ENCODE measurements around the gene SERGEF. TPM values are rescaled to one million over a fixed set of nuclear protein-coding genes. Genes with fewer than 3 reads are reported as not detected.

SERGEF gene
- total and polyA plus RNA-seq, 10 of the 15 experiments (the other 5 are each of a cell fraction or from before 2014, with no cell fraction given) = 14.6 to 27.8 (median 22.4) TPM

- TF ChIP-seq EGR1 (IDR thresholded peaks at IDR 0.05; ENCODE audit: borderline replicate concordance in 1 of 2, low read depth in 2 of 2, low read length in 2 of 2) = no peak
- no peak for TF ChIP-seq NKRF (conservative IDR thresholded peaks at IDR 0.05)
- no peak for TF ChIP-seq TCF12 (IDR thresholded peaks at IDR 0.05; ENCODE audit: low read depth, low read length)
- TF ChIP-seq POU2F2 (IDR thresholded peaks at IDR 0.05; ENCODE audit: borderline replicate concordance, low read depth, low read length) = no peak
Observed at GRCh38 chr11:17774232-17775034, 238.4 kb downstream of the SERGEF start (continued).

- H3K9me3 ChIP-seq (replicated peaks; ENCODE audit: control insufficient read depth, insufficient read depth, low read length) = no peaks in the 10 kb centered on the region
- H3K27me3 ChIP-seq (replicated peaks in 1 of 2; ENCODE audit: control insufficient read depth in 2 of 2, insufficient read depth in 2 of 2, low read length in 1 of 2) = no peaks in the 10 kb centered on the region
- ChIA-PET RAD21 (ENCODE audit: unreplicated experiment) (no interaction called here), POLR2A (no interaction called here), SMC1A (ENCODE audit: uncharacterized antibody, unreplicated experiment) (no interaction called here), CTCF (interaction anchor here (1.5 kb wide), 1 partner anchor 205 kb away, joined by 3 read pairs; no protein-coding TSS in a partner anchor)
- no peaks in the 10 kb centered on the region for H3K79me2 ChIP-seq (ENCODE audit: control insufficient read depth, insufficient read depth, low read length)
- DNase-seq (ENCODE audit: low read depth, low spot score) = no peak
- no peaks in the 10 kb centered on the region for H4K20me1 ChIP-seq (ENCODE audit: control insufficient read depth, insufficient read depth)
- no peak overlapping the region for H3K4me2 ChIP-seq (ENCODE audit: control insufficient read depth, insufficient read depth)
- H3K9ac ChIP-seq (ENCODE audit: control insufficient read depth, insufficient read depth, low read length) = no peak overlapping the region
- H3K27ac ChIP-seq (ENCODE audit: control insufficient read depth, insufficient read depth) = no peak overlapping the region
- no peaks in the 10 kb centered on the region for H3K36me3 ChIP-seq (ENCODE audit: control insufficient read depth in 2 of 2, insufficient read depth in 2 of 2, low read length in 1 of 2)
- FAIRE-seq = no peak
- 42% methylated on average over 6 of the region's 6 CpGs for WGBS (ENCODE audit: insufficient coverage, insufficient replicate concordance, low lambda C conversion rate, missing lambda C conversion rate)
- no TSS peak for BruUV-seq (replicated peaks)
- intact Hi-C loops (cut with micrococcal nuclease; ENCODE audit: unreplicated experiment) = no loop called here
- no peak for ATAC-seq
- no peak overlapping the region for H2AFZ ChIP-seq (ENCODE audit: control insufficient read depth, low read depth, low read length)
- no peak for TF ChIP-seq SIN3A (IDR thresholded peaks at IDR 0.05; ENCODE audit: low read depth, low read length)
- TF ChIP-seq, protein P1, sequence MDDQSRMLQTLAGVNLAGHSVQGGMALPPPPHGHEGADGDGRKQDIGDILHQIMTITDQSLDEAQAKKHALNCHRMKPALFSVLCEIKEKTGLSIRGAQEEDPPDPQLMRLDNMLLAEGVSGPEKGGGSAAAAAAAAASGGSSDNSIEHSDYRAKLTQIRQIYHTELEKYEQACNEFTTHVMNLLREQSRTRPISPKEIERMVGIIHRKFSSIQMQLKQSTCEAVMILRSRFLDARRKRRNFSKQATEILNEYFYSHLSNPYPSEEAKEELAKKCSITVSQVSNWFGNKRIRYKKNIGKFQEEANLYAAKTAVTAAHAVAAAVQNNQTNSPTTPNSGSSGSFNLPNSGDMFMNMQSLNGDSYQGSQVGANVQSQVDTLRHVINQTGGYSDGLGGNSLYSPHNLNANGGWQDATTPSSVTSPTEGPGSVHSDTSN (IDR thresholded peaks at IDR 0.05; ENCODE audit: insufficient replicate concordance, low read depth, low read length) = no peak
- H3K4me3 ChIP-seq = no peak overlapping the region
- no peaks in the 10 kb centered on the region for H3K4me1 ChIP-seq (ENCODE audit: control insufficient read depth, insufficient read depth, low read length)
- in situ Hi-C loops (cut with MboI) = no loop called here
Observed at GRCh38 chr11:17773674-17774073, 239.2 kb downstream of the SERGEF start.
